ENCODE data around the gene MIS12.

DNA sequence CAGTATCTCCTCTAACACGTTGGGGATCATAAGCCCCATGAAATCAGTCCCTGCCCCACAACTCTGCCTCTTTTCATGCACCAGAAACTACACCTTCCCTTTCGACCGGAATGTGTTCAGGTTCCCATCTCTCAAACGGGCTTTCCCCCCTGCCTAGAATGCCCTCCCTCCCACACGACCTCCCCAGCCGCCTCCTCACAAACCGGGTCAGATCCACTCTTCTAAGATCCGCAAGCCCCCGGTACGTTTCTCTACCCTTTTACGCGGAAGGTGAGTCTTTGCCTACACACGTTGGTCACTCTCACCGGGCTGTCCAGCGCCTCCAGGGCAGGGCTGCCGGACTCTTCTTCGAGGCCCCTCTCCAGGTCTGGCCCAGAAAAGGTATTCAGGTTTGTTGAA, 18.3 kb upstream of the MIS12 start:
- TF ChIP-seq, protein P1, sequence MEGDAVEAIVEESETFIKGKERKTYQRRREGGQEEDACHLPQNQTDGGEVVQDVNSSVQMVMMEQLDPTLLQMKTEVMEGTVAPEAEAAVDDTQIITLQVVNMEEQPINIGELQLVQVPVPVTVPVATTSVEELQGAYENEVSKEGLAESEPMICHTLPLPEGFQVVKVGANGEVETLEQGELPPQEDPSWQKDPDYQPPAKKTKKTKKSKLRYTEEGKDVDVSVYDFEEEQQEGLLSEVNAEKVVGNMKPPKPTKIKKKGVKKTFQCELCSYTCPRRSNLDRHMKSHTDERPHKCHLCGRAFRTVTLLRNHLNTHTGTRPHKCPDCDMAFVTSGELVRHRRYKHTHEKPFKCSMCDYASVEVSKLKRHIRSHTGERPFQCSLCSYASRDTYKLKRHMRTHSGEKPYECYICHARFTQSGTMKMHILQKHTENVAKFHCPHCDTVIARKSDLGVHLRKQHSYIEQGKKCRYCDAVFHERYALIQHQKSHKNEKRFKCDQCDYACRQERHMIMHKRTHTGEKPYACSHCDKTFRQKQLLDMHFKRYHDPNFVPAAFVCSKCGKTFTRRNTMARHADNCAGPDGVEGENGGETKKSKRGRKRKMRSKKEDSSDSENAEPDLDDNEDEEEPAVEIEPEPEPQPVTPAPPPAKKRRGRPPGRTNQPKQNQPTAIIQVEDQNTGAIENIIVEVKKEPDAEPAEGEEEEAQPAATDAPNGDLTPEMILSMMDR (IDR thresholded peaks at IDR 0.05; ENCODE audit: insufficient read depth, low read length, poor library complexity, severe bottlenecking): no peak
- TF ChIP-seq EZH2phosphoT487 (conservative IDR thresholded peaks at IDR 0.05; ENCODE audit: low read length): no peak

Data from SU-DHL-6 (cell line).